Measurements from ENCODE around the gene SNX33.
"Not testable (repeated sequence)": the region's sequence is repeated elsewhere in the genome, so short reads cannot be mapped to it uniquely, and the experiment has no call there.

The SNX33 gene

DNA sequence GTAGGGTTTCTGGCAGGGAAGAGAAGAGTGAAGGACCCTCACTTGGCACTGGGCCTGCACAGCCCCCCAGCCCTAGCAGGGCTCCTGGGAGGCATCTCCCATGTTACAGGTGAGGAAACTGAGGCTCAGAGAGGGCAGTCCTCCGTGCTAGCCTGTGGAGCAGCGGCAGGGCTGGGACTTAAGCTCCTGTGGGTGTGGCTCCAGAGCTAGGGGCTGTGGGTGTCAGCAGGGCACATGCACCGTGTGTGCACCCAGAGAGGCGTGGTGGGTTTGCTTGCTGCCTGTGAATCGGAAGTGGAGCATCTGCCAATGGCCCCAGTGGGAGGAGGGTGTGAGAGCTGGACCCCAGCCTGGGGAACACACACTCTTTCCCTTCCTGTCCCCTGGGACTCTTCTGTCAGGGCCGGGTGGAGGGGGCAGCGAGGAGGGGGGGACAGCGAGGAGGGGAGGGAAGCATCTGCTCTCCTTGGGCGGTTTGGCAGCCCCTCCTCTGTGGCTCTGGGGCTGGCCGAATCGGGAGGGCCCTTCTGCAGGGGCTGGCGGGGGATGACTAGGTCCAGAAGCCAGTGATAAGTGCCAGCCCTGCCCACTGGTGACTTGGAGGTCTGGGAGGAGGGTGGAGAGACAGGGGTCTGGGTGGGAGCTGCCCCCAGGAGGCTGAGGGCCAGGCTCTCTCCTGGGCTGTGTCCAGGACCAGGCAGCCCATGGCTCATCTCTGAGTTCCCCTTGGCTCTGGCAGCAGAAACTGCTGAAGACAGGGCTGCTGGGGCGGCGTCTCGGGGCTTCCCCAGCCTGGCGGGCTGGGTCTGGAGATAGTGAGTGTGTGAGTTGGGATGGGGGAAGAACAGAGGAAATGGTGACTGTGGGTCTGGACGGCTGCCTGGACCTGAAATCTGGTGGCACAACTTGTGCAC is 52.5 kb downstream of the SNX33 start:
- not testable (repeated sequence) for DNase-seq (ENCODE audit: low read depth in 2 of 2)

GRCh38 chr15:75701071-75702003 is 53.6 kb downstream of the SNX33 start:
- not testable (repeated sequence) for DNase-seq (ENCODE audit: low read depth in 2 of 2)

GRCh38 chr15:75702436-75702835 is 54.7 kb downstream of the SNX33 start:
- DNase-seq (ENCODE audit: low read depth in 2 of 2), result no peak

GRCh38 chr15:75703440-75704262 is 55.9 kb downstream of the SNX33 start:
- not testable (repeated sequence) for DNase-seq (ENCODE audit: low read depth in 2 of 2)

GRCh38 chr15:75704263-75704615 is 56.5 kb downstream of the SNX33 start:
- no peak for DNase-seq (ENCODE audit: low read depth in 2 of 2)

GRCh38 chr15:75704618-75705017 is 56.9 kb downstream of the SNX33 start:
- no peak for DNase-seq (ENCODE audit: low read depth in 2 of 2)

DNA sequence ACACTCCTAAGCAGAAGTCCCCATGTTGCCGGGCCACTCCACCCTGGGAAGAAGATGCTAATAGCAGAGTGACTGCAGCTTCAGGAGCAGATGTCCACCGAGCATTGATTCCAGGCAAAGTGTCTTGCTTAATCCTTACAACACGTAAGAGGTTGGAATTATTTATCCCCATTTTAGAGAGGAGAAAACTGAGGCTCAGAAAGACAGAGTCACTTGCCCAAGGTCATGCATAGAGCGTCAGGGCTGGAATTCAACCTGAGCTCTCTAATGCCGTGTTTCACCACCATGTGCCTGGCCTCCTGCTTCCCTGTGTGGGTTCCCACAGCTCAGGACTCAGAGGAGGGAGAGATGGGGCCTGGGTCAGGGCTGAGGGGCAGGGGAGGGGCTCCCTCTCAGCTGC is 57.7 kb downstream of the SNX33 start:
- DNase-seq (ENCODE audit: low read depth in 2 of 2), result not testable (repeated sequence)

DNA sequence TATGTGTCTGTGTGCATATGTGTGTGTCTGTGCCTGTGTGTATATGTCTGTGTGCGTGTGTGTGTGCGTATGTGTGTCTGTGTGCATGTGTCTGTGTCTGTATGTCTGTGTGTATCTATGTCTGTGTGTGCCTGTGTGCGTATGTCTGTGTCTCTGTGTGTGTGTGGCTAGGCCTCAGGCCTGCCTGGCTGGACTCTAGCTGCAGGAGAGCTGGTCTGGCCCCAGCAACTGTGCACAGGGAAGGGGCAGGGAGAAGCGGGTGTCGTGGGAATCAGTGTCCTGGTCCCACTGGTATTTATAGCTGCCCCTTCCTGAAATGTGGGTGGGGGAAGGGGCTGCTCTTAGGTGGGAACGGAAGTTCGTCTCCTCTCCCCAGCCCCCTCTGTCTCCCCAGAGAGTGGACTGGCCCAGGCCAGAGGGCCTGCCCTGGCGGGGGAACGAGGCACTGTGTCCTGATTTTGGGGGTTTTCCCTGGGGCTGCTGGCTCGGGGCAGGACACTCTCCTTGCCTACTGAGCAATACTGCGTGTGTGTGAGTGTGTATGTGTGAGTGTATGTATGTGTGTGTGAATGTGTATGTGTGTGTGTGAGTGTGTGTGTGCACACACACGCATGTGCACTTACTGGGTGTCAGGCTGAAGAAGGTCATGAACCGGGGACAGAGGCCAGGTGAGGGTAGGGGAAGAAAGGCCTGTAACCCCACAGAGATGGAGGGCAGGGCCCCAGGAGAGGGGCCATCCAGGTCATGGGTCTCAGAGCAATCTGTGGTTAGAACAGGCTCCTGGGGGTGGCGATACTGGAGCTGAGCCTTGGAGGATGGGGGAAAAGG is 58.4 kb downstream of the SNX33 start:
- DNase-seq (ENCODE audit: low read depth in 2 of 2), result no peak

GRCh38 chr15:75706682-75706954 is 58.9 kb downstream of the SNX33 start:
- DNase-seq (ENCODE audit: low read depth in 2 of 2), result no peak

- not testable (repeated sequence) for DNase-seq (ENCODE audit: low read depth in 2 of 2)
Measured at GRCh38 chr15:75709458-75709857, 61.7 kb downstream of the SNX33 start.

GRCh38 chr15:75710874-75711273 is 63.2 kb downstream of the SNX33 start:
- not testable (repeated sequence) for DNase-seq (ENCODE audit: low read depth in 2 of 2)

GRCh38 chr15:75711495-75711894 is 63.8 kb downstream of the SNX33 start:
- not testable (repeated sequence) for DNase-seq (ENCODE audit: low read depth in 2 of 2)

Measured in stimulated activated CD4-positive, alpha-beta T cell treated with anti-CD3 and anti-CD28 coated beads, Interleukin-4, amount 100 ng/mL, for 48 hours (primary cell).